ENCODE results near the gene CACNB4. TPM values are rescaled to one million over a fixed set of nuclear protein-coding genes. Genes with fewer than 3 reads are reported as not detected.
"Not testable (repeated sequence)": the region's sequence is repeated elsewhere in the genome, so short reads cannot be mapped to it uniquely, and the experiment has no call there.

CACNB4 gene
- total and polyA plus RNA-seq, 2 of the 4 experiments (the other 2 are of a cell fraction), result 0.12 to 0.36 TPM

- Histone ChIP-seq H2BK15ac (ENCODE audit: low read depth, low read length) (no peak overlapping the region), H2AFZ (replicated peaks; ENCODE audit: low read length, poor library complexity) (no peak overlapping the region), H2BK5ac (ENCODE audit: low read depth, low read length, poor library complexity, severe bottlenecking) (no peak overlapping the region), H2BK120ac (ENCODE audit: low read depth, low read length) (no peak overlapping the region), H3K9ac (ENCODE audit: low read depth, low read length) (no peak overlapping the region), H2AK9ac (replicated peaks; ENCODE audit: low read depth, low read length, poor library complexity) (no peak overlapping the region), H2BK20ac (ENCODE audit: low read depth, low read length) (no peak overlapping the region), H3K4ac (ENCODE audit: low read depth, low read length) (no peak overlapping the region), H3K27ac (ENCODE audit: insufficient read depth, low read length) (no peak overlapping the region), H4K20me1 (ENCODE audit: insufficient read depth, low read length) (no peaks in the 10 kb centered on the region), H4K8ac (ENCODE audit: low read depth in 2 of 2, low read length in 2 of 2) (no peak overlapping the region), H3K4me1 (ENCODE audit: control insufficient read depth, insufficient read depth, low read length) (no peaks in the 10 kb centered on the region), H3K4me2 (ENCODE audit: low read depth, low read length) (no peak overlapping the region), H3K18ac (ENCODE audit: low read depth, low read length) (no peak overlapping the region), H3K9me3 (ENCODE audit: control insufficient read depth, insufficient read depth, low read length) (no peaks in the 10 kb centered on the region), H3K14ac (replicated peaks; ENCODE audit: low read depth, low read length) (no peak overlapping the region), H2AK5ac (ENCODE audit: low read depth, low read length) (no peak overlapping the region), H3K36me3 (ENCODE audit: control insufficient read depth, insufficient read depth, low read length) (no peaks in the 10 kb centered on the region), H3K79me1 (ENCODE audit: low read depth in 1 of 2, low read length in 2 of 2) (no peaks in the 10 kb centered on the region), H3K9me1 (ENCODE audit: insufficient read depth, low read length) (no peaks in the 10 kb centered on the region), H4K5ac (ENCODE audit: low read depth, low read length) (no peak overlapping the region), H3K27me3 (ENCODE audit: control insufficient read depth, insufficient read depth, low read length) (peaks cover 15% of the 10 kb centered on the region), H3K23ac (ENCODE audit: low read depth, low read length) (no peak overlapping the region), H3K4me3 (ENCODE audit: insufficient read depth, low read depth, low read length) (no peak overlapping the region), H3K56ac (ENCODE audit: extremely low read depth, insufficient read depth, low read length) (no peak overlapping the region), H4K91ac (ENCODE audit: insufficient read depth, low read depth, low read length) (no peak overlapping the region)
- ChIA-PET POLR2A (ENCODE audit: unreplicated experiment) (no interaction called here), CTCF (no interaction called here)
- no TSS peak for BruUV-seq (replicated peaks)
- no CpG with 5 or more reads among the region's 2 CpGs for WGBS, 2 experiments (ENCODE audit: extremely low coverage in 2 of 2, insufficient read length in 1 of 2)
- in situ Hi-C loops (cut with MboI; ENCODE audit: low sequenced_read_pairs) (no loop called here), intact Hi-C loops (cut with micrococcal nuclease) (no loop called here), dilution Hi-C loops (cut with HindIII; ENCODE audit: low sequenced_read_pairs, unreplicated experiment) (no loop called here)
- TF ChIP-seq USF2 (IDR thresholded peaks at IDR 0.05; ENCODE audit: low read depth, low read length), result no peak
- TF ChIP-seq RFX5 (IDR thresholded peaks at IDR 0.05; ENCODE audit: low read depth, low read length), result no peak
- TF ChIP-seq ELK1 (IDR thresholded peaks at IDR 0.05; ENCODE audit: borderline replicate concordance, low read depth, low read length), result no peak
- no peak for TF ChIP-seq CHD1 (IDR thresholded peaks at IDR 0.05; ENCODE audit: low read depth, low read length)
- no peak for DNase-seq
- ATAC-seq (ENCODE audit: low read depth), result no peak
Measured at GRCh38 chr2:152092095-152092494, 6.7 kb downstream of the CACNB4 start.

GRCh38 chr2:152090726-152091125 lies 8.1 kb downstream of the CACNB4 start:
- dilution Hi-C loops (cut with HindIII; ENCODE audit: low sequenced_read_pairs, unreplicated experiment), result not testable (repeated sequence)

More at GRCh38 chr2:152090726-152091125, 8.1 kb downstream of the CACNB4 start:
- in situ Hi-C loops (cut with MboI; ENCODE audit: low sequenced_read_pairs); H3K4me1 ChIP-seq (ENCODE audit: control insufficient read depth, insufficient read depth, low read length); H4K20me1 ChIP-seq (ENCODE audit: insufficient read depth, low read length); H2AK9ac ChIP-seq (replicated peaks; ENCODE audit: low read depth, low read length, poor library complexity); H2BK120ac ChIP-seq (ENCODE audit: low read depth, low read length); H3K23ac ChIP-seq (ENCODE audit: low read depth, low read length); H3K56ac ChIP-seq (ENCODE audit: extremely low read depth, insufficient read depth, low read length); ATAC-seq (ENCODE audit: low read depth); H2BK20ac ChIP-seq (ENCODE audit: low read depth, low read length); H3K18ac ChIP-seq (ENCODE audit: low read depth, low read length); H2BK5ac ChIP-seq (ENCODE audit: low read depth, low read length, poor library complexity, severe bottlenecking); CTCF ChIA-PET; intact Hi-C loops (cut with micrococcal nuclease); H2BK15ac ChIP-seq (ENCODE audit: low read depth, low read length); H4K8ac ChIP-seq (ENCODE audit: low read depth in 2 of 2, low read length in 2 of 2); H3K79me1 ChIP-seq (ENCODE audit: low read depth in 1 of 2, low read length in 2 of 2); H3K4me2 ChIP-seq (ENCODE audit: low read depth, low read length); H4K91ac ChIP-seq (ENCODE audit: insufficient read depth, low read depth, low read length); H3K9me3 ChIP-seq (ENCODE audit: control insufficient read depth, insufficient read depth, low read length); H3K27ac ChIP-seq (ENCODE audit: insufficient read depth, low read length); H2AFZ ChIP-seq (replicated peaks; ENCODE audit: low read length, poor library complexity); H2AK5ac ChIP-seq (ENCODE audit: low read depth, low read length); H3K9me1 ChIP-seq (ENCODE audit: insufficient read depth, low read length); H3K14ac ChIP-seq (replicated peaks; ENCODE audit: low read depth, low read length); BruUV-seq (replicated peaks); POLR2A ChIA-PET (ENCODE audit: unreplicated experiment); H3K4me3 ChIP-seq (ENCODE audit: insufficient read depth, low read depth, low read length); DNase-seq; H4K5ac ChIP-seq (ENCODE audit: low read depth, low read length); H3K36me3 ChIP-seq (ENCODE audit: control insufficient read depth, insufficient read depth, low read length); H3K4ac ChIP-seq (ENCODE audit: low read depth, low read length); H3K9ac ChIP-seq (ENCODE audit: low read depth, low read length): not testable (repeated sequence)
- H3K27me3 ChIP-seq (ENCODE audit: control insufficient read depth, insufficient read depth, low read length), result peaks cover 15% of the 10 kb centered on the region
- WGBS, 2 experiments (ENCODE audit: extremely low coverage in 2 of 2, insufficient read length in 1 of 2), result no CpG with 5 or more reads among the region's 4 CpGs
